NT2/D1 (cell line): ENCODE results near the gene MYO5B.

ENCODE experiments used
- DNase-seq: peaks from one replicate; pipeline ENCODE4 v3.0.0-alpha.2; 2011; ENCODE audit warnings: low read depth, low spot score
- H3K27me3 ChIP-seq: 2 replicates; pipeline ENCODE4 v1.6.0; 2011; ENCODE audit warnings: mild to moderate bottlenecking; ENCODE audit not compliant: insufficient read length, insufficient read depth
- H3K36me3 ChIP-seq: 2 replicates; pipeline ENCODE4 v1.6.1; 2011; ENCODE audit warnings: mild to moderate bottlenecking, low read length, mixed read lengths; ENCODE audit not compliant: insufficient read depth, insufficient read length
- H3K4me1 ChIP-seq: 2 replicates; pipeline ENCODE4 v1.5.1; 2011; ENCODE audit not compliant: insufficient read depth, insufficient read length
- H3K4me3 ChIP-seq: 2 replicates; pipeline ENCODE4 v1.5.1; 2011; ENCODE audit warnings: low read depth; ENCODE audit not compliant: insufficient read length
- H3K9ac ChIP-seq: 2 replicates; pipeline ENCODE4 v1.6.0; 2011; ENCODE audit warnings: low read depth; ENCODE audit not compliant: insufficient read length
- H3K9me3 ChIP-seq: 2 replicates; pipeline ENCODE4 v1.5.1; 2011; ENCODE audit warnings: mild to moderate bottlenecking, low read length; ENCODE audit not compliant: insufficient read depth
- SUZ12 ChIP-seq: IDR thresholded peaks from 2 replicates; pipeline ENCODE4 v1.6.1; 2011; ENCODE audit not compliant: insufficient read length, insufficient read depth; ENCODE audit errors: extremely low read depth
- YY1 ChIP-seq: IDR thresholded peaks from 2 replicates; pipeline ENCODE4 v1.6.1; 2011; ENCODE audit not compliant: insufficient read length, insufficient read depth
- ZNF274 ChIP-seq: IDR thresholded peaks from 2 replicates; pipeline ENCODE4 v1.6.1; 2011; ENCODE audit warnings: mild to moderate bottlenecking, low read depth, low read length

MYO5B gene

DNA sequence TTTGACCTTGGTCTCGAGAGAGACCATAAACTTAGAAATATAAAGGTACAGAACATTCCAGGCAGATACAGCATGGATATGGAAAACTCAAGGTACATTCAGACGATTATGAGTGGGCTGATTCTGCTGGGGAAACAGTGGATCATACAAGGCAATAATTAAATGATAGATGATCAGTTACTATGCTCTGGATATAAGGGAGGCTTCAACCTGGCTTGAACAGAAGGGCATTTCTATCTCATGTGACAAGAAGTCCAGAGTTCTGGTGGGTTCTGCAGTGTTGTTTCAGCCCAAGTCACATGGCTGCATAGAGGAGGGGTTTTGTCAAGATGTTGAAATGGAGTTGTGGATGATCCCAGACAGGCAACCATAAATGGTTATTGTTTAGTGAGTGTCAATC is 23.5 kb downstream of the MYO5B start:
- no peaks in the 10 kb centered on the region for H3K36me3 ChIP-seq
- H3K9ac ChIP-seq: no peak overlapping the region
- DNase-seq: no peak
- no peak overlapping the region for H3K4me3 ChIP-seq
- no peaks in the 10 kb centered on the region for H3K9me3 ChIP-seq
- no peaks in the 10 kb centered on the region for H3K27me3 ChIP-seq
- TF ChIP-seq ZNF274 (no peak), SUZ12 (no peak), YY1 (no peak)
- no peaks in the 10 kb centered on the region for H3K4me1 ChIP-seq

DNA sequence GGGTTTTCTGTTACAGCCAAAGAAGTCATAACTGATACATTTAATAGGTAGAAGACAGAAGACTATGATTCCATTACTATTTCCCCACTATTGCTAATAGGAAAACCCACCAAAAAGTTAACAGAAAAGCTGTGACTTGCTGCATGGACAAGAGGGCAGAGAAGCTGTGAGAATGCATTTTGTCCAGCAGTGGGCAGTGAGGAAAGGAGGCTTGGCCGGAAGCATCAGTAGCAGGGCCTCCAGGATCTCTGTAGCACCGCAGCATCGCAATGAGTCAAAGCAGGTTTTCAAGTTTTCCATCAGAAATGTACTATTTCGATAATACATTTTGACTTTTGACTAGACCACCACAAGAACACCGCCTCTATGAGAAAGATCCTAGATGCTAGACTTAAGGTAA is 24.9 kb downstream of the MYO5B start:
- H3K27me3 ChIP-seq: no peaks in the 10 kb centered on the region
- no peaks in the 10 kb centered on the region for H3K36me3 ChIP-seq
- H3K9me3 ChIP-seq: no peaks in the 10 kb centered on the region
- H3K9ac ChIP-seq: no peak overlapping the region
- H3K4me3 ChIP-seq: no peak overlapping the region
- no peak for DNase-seq
- no peaks in the 10 kb centered on the region for H3K4me1 ChIP-seq
- TF ChIP-seq SUZ12: no peak
- TF ChIP-seq YY1: no peak
- no peak for TF ChIP-seq ZNF274

DNA sequence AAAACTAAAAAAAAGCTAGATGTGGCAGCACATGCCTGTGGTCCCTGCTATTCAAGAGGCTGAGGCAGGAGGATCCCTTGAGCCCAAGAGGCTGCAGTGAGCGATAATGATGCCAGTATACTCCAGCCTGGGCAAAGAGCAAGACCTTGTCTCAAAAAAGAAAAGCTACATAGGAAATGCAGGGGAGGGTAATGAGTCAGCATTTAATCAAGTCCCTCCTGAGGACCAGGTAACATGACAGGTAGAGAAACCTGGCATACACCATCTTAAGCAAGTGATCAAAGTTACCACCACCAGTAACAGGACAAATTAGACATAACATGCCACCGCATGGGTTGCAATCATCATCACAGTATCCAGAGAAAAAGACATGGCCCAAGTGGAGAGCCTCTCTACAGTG is 25.8 kb downstream of the MYO5B start:
- Histone ChIP-seq H3K4me3 (no peak overlapping the region), H3K4me1 (no peaks in the 10 kb centered on the region), H3K36me3 (no peaks in the 10 kb centered on the region), H3K27me3 (no peaks in the 10 kb centered on the region), H3K9me3 (no peaks in the 10 kb centered on the region), H3K9ac (no peak overlapping the region)
- DNase-seq: no peak
- TF ChIP-seq YY1: no peak
- no peak for TF ChIP-seq ZNF274
- no peak for TF ChIP-seq SUZ12

DNA sequence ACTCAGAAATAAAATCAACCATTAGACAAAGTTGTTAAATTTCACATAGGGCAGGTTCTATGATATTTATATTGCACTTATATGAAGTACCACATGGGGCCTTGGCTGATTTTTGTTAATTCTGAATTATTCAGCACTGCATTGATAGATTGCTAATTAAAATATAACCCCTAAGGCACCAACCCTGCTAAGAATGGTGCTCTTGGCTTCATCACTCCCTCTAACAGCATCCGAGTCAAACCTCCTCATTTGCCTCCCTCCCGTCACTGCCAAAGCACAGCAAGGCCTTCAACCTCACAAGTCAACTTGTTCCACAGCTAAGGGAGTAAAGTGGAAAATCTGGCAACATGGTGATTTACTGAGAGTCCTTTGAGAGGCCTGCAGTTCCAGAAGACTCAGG is 27.0 kb downstream of the MYO5B start:
- Histone ChIP-seq H3K9ac (no peak overlapping the region), H3K36me3 (no peaks in the 10 kb centered on the region), H3K4me3 (no peak overlapping the region), H3K9me3 (no peaks in the 10 kb centered on the region), H3K27me3 (no peaks in the 10 kb centered on the region), H3K4me1 (no peaks in the 10 kb centered on the region)
- DNase-seq: no peak
- no peak for TF ChIP-seq ZNF274
- TF ChIP-seq SUZ12: no peak
- no peak for TF ChIP-seq YY1

DNA sequence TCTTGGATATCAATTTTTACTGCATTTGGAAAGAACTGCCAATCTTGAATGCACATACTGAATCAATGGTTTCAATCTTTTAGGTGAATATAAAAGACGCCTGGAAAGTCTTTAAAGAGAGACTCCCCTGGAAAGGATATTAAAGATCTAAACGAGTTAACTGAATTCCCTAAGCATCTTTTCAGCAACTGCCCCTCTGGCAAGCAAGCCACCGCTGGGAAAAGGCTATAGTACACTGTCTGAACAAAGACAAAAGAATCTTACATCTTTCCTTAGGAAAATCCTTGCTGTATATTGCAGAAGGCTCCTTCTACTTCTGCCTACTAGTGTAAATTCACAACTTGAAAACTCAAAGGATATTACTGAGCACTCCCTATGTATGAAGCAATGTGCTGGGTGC is 28.0 kb downstream of the MYO5B start:
- Histone ChIP-seq H3K9ac (no peak overlapping the region), H3K4me3 (no peak overlapping the region), H3K4me1 (peaks cover 5% of the 10 kb centered on the region), H3K36me3 (no peaks in the 10 kb centered on the region), H3K27me3 (no peaks in the 10 kb centered on the region), H3K9me3 (no peaks in the 10 kb centered on the region)
- TF ChIP-seq SUZ12 (no peak), ZNF274 (no peak), YY1 (no peak)
- no peak for DNase-seq

DNA sequence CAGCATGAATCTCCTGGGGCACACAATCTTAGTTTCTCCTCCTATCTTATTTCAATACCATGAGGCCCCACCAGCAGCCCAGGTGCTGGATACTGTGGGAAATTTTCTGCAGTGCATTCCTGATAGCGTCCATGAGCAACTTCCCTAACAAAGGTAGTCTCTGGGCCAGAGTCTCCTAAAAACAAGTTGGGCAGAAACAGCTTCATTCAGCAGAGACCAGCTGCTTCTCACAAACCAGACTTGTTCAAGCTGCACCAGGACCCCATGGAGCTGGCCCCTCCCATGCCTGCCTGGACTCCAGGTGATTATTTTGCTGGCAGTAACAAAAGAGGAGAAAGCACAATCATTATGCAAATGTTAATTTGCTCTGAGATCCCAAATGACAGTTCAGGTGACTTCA is 31.4 kb downstream of the MYO5B start:
- H3K36me3 ChIP-seq: no peaks in the 10 kb centered on the region

DNA sequence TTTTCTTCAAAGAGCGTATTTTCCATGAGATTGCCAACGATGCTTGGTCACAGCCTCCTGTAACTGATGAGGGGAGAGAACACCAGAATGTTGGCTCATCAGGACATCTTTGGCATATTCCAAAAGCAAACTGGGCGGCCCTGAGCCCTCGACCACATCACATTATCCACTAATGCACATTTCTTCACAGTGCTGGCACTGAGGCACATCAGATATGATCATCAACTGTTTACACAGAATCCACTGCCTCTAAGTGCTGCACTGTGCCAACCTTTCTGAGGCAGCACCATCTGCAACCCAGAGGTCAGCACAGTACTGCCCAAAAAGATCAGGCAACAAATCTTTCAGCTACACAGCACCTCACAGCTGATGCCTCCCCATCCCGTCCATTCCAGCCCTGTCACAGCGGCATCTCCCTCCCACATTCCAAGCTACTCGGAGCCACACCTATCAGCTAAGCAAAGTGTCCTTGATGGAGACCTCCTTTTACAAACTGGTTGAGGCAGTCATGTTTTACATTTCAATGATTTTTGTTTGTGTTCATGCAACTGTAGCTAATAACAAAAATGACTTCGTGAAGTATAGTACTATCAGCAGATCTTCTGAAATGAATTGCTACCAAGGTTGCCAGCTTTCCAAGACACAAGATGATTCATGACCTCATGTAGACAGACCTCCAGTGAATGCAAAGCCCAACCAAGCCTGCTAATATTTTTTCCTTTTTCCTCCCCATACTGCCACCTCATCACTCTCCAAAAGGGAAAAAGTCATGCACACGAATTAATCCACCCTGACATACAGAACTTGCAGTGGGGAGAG is 32.3 kb downstream of the MYO5B start:
- peaks cover 6% of the 10 kb centered on the region for H3K4me1 ChIP-seq
- no peaks in the 10 kb centered on the region for H3K36me3 ChIP-seq
- no peak for DNase-seq
- TF ChIP-seq SUZ12: no peak
- no peak for TF ChIP-seq YY1
- no peak for TF ChIP-seq ZNF274
- H3K27me3 ChIP-seq: no peaks in the 10 kb centered on the region
- H3K4me3 ChIP-seq: no peak overlapping the region
- H3K9ac ChIP-seq: no peak overlapping the region
- H3K9me3 ChIP-seq: no peaks in the 10 kb centered on the region

More for the DNA sequence above, 31.4 kb downstream of the MYO5B start:
- H3K27me3 ChIP-seq: no peaks in the 10 kb centered on the region
- H3K9me3 ChIP-seq: no peaks in the 10 kb centered on the region
- no peak overlapping the region for H3K9ac ChIP-seq
- no peak for DNase-seq
- no peak overlapping the region for H3K4me3 ChIP-seq
- TF ChIP-seq ZNF274: no peak
- TF ChIP-seq YY1: no peak
- no peak for TF ChIP-seq SUZ12
- peaks cover 6% of the 10 kb centered on the region for H3K4me1 ChIP-seq
